ENCODE measurements around the gene DCTN2.
"Not testable (repeated sequence)": the region's sequence is repeated elsewhere in the genome, so short reads cannot be mapped to it uniquely, and the experiment has no call there.

Gene DCTN2

GRCh38 chr12:57511161-57511560 is 35.8 kb downstream of the DCTN2 start:
- TF ChIP-seq, protein P1, sequence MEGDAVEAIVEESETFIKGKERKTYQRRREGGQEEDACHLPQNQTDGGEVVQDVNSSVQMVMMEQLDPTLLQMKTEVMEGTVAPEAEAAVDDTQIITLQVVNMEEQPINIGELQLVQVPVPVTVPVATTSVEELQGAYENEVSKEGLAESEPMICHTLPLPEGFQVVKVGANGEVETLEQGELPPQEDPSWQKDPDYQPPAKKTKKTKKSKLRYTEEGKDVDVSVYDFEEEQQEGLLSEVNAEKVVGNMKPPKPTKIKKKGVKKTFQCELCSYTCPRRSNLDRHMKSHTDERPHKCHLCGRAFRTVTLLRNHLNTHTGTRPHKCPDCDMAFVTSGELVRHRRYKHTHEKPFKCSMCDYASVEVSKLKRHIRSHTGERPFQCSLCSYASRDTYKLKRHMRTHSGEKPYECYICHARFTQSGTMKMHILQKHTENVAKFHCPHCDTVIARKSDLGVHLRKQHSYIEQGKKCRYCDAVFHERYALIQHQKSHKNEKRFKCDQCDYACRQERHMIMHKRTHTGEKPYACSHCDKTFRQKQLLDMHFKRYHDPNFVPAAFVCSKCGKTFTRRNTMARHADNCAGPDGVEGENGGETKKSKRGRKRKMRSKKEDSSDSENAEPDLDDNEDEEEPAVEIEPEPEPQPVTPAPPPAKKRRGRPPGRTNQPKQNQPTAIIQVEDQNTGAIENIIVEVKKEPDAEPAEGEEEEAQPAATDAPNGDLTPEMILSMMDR (IDR thresholded peaks at IDR 0.05; ENCODE audit: low read depth, low read length) = no peak
- H3K4me3 ChIP-seq (replicated peaks in 1 of 2; ENCODE audit: low read depth in 2 of 2, low read length in 2 of 2) = no peak overlapping the region
- no peak for DNase-seq (ENCODE audit: low read depth in 2 of 2)

- not testable (repeated sequence) for DNase-seq (ENCODE audit: low read depth in 2 of 2); H3K4me3 ChIP-seq (replicated peaks in 1 of 2; ENCODE audit: low read depth in 2 of 2, low read length in 2 of 2)
These were observed 39.2 kb downstream of the DCTN2 start for GRCh38 chr12:57507796-57508195.

DNA sequence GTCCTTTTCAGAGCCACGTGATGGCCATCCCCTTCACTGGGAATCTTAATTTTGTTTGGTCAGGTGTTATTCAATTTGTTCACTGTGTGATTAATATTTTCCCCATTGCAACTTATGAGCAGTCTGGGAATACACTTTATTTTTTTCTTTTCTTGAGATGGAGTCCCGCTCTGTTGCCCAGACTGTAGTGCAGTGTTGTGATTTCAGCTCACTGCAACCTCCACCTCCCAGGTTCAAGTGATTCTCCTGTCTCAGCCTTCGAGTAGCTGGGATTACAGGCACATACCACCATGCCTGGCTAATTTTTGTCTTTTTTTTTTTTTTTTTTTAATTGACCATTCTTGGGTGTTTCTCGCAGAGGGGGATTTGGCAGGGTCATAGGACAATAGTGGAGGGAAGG is 40.5 kb downstream of the DCTN2 start:
- DNase-seq (ENCODE audit: low read depth in 2 of 2); H3K4me3 ChIP-seq (replicated peaks in 1 of 2; ENCODE audit: low read depth in 2 of 2, low read length in 2 of 2): not testable (repeated sequence)

GRCh38 chr12:57502311-57502969 is 44.6 kb downstream of the DCTN2 start:
- not testable (repeated sequence) for DNase-seq (ENCODE audit: low read depth in 2 of 2); H3K4me3 ChIP-seq (replicated peaks in 1 of 2; ENCODE audit: low read depth in 2 of 2, low read length in 2 of 2)

DNA sequence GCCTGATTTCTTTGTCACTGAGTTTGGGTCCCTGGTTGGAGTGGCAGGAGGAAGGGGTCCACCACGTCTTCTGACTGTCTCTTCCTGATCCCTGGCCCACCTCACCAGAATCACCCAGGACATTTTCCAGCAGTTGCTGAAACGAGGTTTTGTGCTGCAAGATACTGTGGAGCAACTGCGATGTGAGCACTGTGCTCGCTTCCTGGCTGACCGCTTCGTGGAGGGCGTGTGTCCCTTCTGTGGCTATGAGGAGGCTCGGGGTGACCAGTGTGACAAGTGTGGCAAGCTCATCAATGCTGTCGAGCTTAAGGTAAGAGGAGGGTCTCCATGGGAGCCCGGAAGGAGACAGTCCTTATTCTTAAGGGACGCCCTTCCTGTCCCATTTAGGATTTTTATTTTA is 46.8 kb downstream of the DCTN2 start:
- no peak for DNase-seq (ENCODE audit: low read depth in 2 of 2)
- TF ChIP-seq, protein P1 (IDR thresholded peaks at IDR 0.05; ENCODE audit: low read depth, low read length) = no peak

DNA sequence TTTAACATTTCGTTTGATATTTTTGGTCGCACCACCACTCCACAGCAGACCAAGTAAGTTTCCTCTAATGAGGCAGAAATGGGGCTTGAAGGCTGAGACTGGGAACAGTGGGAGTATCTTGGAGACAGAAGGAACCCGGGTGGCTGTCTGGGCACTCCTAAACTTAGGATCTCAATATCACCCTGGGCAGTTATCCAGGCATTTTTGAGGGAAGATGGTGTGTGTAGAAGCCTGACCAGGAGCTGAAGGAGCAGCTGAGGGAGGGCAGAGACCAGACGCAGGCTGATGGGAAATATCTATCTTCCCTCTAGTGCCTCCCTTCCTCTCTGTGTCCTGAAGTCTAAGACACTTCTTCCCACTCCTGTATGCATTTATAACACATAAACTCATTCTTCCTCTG is 48.4 kb downstream of the DCTN2 start:
- no peak for DNase-seq (ENCODE audit: low read depth in 2 of 2)
- TF ChIP-seq, protein P1 (IDR thresholded peaks at IDR 0.05; ENCODE audit: low read depth, low read length) = no peak
- H3K4me3 ChIP-seq (replicated peaks in 1 of 2; ENCODE audit: low read depth in 2 of 2, low read length in 2 of 2) = no peak overlapping the region

More for the DNA sequence above, 46.8 kb downstream of the DCTN2 start:
- H3K4me3 ChIP-seq (replicated peaks in 1 of 2; ENCODE audit: low read depth in 2 of 2, low read length in 2 of 2) = no peak overlapping the region

- no peak overlapping the region for H3K4me3 ChIP-seq (replicated peaks in 1 of 2; ENCODE audit: low read depth in 2 of 2, low read length in 2 of 2)
- DNase-seq (ENCODE audit: low read depth in 2 of 2) = no peak
- TF ChIP-seq, protein P1 (IDR thresholded peaks at IDR 0.05; ENCODE audit: low read depth, low read length) = peak; percentile 7
These were observed 48.9 kb downstream of the DCTN2 start for GRCh38 chr12:57498132-57498502.

GRCh38 chr12:57497223-57498131 is 49.5 kb downstream of the DCTN2 start:
- TF ChIP-seq, protein P1 (IDR thresholded peaks at IDR 0.05; ENCODE audit: low read depth, low read length) = no peak
- no peak for DNase-seq (ENCODE audit: low read depth in 2 of 2)
- H3K4me3 ChIP-seq (replicated peaks in 1 of 2; ENCODE audit: low read depth in 2 of 2, low read length in 2 of 2) = no peak overlapping the region

Measured in cardiac fibroblast (primary cell).